ENCODE measurements around the gene KLHL10.

Gene KLHL10

DNA sequence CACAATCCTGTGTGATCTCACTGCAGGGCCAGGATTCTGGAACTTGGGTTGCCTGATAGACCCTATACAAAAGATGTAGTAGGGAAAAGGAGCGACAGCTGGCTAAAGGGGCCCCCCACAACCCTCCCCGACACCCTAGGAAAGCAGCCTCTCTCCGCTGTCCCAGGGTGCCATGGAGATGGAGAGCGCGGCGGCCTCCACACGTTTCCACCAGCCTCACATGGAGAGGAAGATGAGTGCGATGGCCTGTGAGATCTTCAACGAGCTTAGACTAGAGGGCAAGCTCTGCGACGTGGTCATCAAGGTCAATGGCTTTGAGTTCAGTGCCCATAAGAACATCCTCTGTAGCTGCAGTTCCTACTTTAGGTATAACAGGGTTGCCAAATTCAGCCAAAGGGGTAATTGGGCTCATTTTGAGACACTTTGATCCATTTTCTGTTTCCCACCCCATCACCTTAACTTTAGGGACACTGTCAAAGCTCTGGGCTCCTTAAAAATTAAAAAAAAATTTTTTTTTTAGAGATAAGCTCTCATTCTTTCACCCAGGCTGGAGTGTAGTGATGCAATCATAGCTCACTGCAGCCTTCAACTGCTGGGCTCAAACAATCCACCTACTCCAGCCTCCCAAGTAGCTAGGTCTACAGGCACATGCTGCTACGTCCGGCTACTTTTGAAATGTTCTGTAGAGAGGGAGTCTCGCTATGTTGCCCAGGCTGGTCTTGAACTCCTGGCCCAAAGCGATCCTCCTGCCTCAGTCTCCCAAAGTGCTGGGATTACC, at the start of gene KLHL10:
TSS of gene KLHL10 (plus strand) at position 65 of the 778 bp plus-strand sequence. CDS start at position 173, 108 bp downstream.
- no peak for DNase-seq

DNA sequence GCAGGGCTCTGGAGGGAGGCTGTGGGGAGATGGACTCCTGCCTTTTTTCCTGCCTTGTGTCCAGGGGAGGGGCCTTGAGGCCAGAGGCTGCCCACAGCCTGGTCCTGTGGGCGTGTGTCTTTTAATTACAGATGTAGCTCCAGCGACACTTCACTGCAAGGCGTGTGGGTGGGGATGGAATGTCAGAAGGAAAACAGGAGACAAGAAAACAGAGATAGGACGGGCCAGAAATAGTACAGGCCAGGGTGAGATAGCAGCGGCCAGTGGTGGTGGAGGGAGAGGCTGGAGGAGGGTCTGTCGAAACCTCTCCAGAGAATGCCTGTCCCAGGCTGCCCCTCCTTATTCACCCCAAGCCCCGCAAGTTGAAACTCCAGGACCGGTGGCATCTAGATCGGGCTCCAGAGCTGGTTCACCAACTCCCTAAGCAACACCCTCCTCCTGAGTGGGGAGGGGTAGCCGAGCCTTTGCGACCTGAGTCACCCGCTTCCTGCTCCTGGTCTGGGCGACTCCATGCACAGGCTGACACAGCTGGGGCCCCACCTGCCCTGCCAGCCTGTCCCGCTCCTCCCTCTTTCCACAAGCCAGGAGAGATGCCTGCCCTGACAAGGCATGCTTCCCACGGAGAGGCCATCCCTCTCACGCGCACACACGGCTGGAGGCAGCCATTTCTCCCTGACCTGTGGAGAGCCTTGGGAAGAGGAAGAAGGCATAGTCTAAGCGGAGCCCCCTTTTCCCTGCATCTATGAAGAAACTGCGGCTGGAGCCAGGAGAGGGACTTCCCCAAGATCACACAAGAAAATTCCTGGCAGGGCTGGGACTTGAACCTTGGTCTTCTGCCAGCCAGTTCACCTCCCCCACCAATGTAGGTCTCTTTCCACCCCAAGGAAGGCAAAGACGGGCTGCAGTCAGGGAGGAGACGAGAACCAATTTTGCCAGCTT, 44.5 kb upstream of the KLHL10 start:
- peak in 1 of 2 experiments; percentile 13 for DNase-seq

DNA sequence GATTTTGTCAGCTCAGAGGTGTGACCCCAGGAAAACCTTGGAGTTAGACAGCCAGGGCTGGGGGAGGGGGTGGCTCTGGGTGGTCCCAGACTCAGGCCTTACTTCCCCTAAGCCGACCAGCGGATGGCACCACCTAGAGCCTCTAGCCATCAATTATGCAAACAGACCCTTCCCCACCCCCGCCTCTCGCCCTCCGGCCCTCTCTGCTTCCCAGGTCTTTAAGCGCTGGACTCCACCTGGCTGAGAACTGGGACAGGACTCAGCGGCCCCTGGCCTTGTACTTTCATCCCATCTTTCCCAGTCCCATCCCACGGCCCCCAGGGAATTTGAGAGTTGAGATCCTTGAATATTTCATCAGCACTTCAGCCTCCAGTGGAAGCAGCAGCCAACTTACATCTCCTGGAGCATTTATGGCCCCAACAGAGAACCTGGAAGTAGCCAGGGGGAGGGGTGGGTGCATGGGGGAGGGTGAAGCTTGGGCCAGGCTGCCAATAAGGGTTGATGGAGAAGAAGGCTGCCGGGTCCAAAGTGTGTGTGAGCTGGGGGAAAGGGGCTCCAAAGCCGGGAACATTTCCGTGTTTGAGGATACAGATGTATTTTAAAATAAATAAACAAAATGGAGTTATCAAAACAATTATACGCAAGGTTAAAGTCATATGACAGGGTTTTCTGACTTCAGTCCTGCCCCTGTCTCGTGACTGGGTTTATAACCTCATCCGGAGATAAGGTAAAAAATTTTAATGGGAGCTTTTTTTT, 43.7 kb upstream of the KLHL10 start:
- DNase-seq = no peak

DNA sequence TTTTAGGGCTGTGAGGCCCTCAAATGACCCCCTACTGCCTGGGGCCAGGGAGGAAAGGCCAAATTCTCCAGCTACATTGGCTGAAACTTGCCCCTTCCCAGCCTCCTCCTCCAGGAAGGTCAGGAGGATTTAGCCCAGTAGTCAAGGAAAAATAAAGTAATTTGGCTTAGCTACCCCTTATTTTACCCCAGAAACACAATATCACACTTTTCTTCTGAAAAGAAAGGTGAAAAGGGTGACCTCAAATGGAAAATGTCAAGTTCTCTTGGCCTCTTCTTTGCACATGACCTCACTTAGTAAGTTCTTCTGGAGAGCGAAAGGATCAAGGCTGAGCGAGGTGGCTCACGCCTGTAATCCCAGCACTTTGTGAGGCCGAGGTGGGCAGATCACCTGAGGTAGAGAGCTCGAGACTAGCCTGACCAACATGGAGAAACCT, 43.1 kb upstream of the KLHL10 start:
- DNase-seq = no peak

DNA sequence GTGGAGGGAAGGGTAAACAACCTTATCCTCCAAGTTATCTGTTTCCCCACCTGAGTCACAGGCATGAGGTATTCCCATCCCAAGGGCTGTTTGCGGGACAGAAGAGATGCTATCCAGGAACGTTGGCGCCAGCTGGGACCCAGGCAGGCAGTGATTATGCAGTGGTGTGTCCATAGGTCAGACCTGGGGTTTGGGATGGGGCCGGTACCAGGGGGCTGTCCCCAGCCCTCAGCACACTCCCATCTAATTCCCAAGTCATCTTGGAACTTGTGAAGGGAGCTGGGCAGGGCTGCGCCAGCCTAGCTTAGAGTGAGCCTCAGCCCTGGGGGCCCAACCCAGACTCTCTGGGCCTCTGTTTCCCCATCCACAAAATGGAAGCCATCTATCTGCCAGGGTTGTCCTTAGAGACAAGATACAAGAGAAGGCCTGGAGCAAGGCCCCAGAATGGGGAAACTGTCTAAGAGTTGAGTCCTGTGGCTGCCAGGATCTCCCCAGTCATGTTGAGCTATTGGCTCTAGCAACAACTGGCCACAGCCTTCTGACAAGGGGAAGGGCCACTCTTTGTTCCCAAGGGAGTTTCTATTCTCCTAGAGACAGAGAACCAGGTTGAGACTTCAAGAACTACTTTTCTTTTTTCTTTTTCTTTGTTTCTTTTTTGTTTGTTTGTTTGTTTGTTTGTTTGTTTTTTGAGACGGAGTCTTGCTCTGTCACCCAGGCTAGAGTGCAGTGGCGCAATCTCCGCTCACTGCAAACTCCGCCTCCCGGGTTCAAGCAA, 41.3 kb upstream of the KLHL10 start:
- no peak for DNase-seq

DNA sequence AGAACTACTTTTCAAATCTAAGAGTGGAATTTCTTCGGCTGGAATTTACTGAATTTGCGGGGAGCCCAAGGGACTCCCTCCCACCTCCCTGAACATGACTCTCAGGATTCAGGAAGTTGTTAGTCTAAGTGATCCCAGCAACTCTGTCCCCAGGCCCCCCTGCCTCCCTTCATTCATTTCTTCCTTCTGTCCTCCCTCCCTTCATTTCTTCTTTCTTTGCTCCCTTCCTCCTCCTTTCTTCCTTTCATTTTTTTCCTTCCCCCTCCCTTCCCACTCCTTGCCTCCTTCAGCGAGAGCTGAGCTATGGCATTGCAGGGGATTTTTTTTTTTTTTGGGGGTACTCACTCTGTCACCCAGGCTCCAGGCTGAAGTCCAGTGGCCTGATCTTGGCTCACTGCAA, 40.2 kb upstream of the KLHL10 start:
- no peak for DNase-seq

DNA sequence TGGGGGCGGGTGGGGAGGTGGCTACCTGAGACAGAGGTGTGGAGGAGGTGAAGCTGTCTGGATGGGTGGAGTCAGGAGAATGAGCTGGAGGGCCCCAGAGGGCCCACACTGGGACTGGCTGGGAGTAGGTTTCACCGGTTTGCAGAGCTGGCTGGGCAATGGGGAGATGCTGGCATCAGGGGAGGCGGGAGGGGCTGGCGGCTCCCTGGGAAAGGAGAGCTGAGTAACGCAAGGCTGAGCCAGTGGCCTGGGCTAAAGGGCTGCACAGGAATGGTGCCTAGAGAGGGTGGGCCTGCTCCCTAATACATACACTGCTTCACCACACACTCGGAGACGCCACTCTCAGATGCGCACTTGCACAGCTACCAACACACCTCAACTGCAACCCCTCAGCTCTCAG, 38.3 kb upstream of the KLHL10 start:
- DNase-seq = no peak

DNA sequence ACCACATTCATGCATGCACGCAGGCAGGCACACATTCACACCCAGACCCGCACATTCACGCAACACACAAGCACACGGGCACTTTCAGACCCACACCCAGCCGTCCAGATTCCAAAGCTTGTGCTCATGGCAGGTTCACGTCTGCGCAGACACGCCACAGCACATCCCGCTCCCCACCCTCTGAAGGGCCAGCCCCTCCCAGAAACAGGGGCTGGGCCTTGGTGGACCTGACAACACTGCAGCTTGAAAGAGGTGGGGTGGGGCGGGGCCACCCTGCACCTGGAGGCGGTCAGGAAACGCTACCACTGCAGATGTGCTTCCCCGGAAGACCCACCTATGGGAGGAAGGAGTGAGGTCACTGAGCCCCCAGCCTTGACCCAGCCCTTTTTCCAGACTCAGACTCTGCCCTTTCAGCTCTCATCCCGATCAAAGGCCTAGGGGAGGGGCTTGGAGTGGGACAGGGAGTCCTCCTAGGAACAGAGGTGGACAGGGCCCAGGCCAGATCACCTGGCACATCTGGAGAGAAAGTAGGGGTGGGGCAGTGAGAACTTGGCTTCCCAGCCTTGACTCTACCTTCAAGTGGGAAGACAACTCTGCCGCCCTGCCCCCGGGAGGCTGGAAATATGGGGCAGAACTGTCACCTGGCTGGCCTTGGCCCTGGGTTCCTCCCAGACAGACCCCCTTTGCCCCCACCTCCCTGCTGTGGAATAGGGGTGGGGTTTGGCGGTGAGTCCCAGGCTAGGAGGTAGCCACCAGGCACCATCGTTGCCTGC, 36.8 kb upstream of the KLHL10 start:
- DNase-seq = no peak

DNA sequence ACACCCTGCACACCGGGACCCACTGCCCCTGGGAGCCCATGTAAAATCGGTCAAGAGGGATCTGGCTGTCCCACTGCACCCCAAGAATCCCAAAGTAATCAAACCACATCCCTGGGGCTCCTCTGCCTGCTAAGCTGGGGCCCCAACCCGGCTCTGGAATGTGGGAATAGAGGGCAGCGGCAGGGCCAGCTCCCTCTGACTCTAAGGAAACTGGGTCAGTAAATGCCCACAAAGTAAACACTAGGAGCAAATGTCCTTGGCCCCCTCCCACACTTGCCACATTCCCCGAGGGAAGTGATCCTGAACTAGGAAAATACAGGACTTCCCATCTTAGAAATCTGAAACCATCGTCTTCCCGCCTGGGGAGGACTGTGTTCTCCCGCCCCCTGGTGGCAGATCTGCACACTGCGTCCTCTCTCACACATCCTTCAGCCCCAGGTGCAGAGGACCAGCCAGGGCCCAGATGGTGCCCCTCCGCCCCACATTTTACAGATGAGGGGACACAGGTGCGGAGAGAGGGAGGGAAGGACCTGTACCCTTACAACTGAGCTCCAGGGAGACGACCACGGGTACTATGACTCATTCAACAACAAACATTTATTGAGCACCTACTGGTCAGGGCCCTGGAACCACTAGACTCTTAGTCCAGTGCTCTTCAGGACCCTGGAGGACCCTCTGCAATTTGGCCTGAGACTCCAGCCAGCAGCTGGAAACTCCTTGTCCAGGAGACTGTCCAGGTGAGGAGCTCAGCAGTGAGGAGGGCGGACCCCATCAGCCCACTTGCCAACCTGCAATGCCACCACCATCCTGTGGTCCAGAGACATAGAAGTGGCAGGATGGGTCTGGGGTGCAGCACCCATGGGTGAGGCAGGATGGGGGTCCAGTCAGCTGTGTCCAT, 36.0 kb upstream of the KLHL10 start:
- DNase-seq = peak; percentile 68 to 75

DNA sequence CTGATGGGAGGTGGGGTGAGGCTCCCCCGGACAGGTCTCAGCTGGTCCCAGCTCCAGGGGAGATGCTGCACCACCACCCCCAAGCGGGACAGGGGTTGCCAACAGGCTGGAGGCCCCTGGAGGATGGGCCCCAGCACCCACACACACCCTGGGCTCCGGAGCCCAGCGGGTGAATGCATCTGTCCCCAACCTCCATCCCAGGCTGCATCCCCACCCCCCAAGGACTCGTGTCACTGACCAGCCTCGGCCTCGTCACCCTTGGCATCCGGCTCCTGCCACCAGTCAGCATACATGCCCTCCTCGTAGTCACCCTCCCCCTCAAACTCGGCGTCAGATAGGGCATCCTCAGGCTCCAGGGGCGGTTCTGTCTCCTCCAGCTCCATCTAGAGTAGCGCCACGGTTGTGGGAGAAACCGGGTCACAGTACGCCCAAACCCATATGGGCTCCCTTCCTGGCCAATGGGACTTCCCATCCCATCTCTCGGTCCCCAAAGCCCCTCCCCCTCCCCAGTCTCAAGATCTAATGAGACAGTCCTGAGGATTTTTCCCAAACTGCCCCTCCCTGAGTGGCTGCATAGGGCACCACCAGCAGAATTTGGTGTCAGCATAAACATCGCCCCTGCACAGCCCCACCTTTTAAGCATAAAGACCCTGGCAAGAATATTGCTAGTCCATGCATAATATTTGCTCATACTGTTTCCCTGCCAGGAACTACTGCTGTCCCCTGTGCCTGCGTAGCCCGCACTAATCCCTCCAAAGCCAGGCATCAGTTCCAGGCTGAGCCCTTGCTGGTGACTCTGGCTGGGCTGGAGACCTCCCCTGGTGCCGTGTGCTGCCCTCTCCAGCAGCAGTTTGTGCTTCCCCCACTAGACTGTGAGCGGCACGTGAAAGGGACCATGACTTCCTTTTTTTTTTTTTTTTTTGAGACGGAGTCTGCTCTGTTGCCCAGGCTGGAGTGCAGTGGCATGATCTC, 34.3 kb upstream of the KLHL10 start:
- DNase-seq = peak; percentile 57 to 80

DNA sequence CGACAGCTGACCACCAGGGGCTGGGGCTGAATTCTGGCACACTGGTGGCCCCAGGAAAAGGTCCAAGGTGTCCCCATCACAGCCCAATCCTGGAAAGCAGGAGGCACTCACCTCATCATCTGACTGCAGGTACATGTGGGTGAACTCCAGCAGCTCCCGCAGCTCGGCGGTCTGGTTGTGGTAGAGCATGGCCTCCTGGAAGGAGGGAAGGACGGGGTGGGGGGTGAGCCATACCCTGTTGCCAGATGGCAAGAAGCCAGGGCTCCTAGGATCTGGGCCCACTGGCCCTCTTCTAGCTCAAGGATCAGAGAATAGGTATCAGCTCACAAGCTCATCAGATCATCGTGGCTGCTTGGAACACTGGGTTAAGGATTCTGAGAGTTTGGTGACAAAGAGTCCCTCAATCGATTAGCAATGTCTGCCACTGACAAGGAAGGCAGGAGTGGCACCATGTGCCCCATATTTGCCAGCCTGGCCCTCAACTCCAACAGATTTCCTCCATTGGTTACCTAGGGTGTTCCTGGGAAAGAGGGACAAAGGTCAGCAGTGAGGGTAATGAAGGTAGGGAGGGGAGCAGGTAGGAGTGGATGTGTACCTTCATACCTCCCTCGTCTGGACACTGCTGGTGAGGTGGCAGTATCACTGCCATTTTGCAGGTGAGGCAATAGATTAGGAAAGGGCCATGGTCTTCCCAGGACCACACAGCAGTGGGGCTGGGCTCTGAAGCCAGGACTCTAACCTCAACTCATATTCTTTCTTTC, 30.8 kb upstream of the KLHL10 start:
- DNase-seq = no peak

DNA sequence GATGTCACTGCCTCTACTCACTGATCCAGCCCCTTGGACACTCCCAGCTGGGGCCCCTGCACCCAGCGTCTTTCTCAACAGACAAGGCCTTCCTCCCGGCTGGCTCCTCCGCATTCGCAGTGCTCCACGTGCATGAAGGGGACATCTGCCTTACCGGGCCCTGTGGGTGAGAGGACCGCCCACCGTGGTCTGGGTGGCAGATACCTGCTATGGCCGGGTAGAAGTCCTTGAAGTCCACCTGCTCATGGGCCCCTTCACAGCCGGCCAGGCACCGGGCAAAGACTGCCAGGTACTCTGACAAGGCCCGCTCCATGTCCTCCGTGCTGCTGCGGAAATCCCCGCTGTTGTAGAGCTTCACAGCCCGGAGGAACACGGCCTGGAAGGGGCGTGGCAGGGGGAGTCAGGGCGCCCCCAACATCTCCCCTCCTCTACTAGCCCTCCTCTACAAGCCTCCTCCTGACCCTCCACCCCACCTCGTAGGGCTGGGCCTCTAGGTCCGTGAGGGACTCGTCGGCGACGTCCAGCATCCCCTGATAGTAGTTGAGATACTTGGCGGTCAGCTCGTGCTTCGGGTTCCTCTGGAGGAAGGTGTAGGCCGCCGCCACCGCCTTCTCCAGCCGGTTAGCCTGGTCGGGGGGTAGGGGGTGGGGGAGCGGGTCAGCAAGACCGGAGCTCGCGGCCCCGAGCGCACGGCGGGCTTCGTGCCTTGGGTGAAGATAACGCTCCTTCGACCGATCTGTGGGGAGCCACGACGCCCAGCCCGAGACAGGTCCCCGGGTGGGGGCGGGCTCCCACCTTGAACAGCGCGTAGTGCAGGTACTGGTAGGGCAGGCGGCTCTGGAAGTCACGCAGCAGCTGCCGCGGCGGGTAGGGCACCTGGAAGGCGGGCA, 26.7 kb upstream of the KLHL10 start:
- no peak for DNase-seq

DNA sequence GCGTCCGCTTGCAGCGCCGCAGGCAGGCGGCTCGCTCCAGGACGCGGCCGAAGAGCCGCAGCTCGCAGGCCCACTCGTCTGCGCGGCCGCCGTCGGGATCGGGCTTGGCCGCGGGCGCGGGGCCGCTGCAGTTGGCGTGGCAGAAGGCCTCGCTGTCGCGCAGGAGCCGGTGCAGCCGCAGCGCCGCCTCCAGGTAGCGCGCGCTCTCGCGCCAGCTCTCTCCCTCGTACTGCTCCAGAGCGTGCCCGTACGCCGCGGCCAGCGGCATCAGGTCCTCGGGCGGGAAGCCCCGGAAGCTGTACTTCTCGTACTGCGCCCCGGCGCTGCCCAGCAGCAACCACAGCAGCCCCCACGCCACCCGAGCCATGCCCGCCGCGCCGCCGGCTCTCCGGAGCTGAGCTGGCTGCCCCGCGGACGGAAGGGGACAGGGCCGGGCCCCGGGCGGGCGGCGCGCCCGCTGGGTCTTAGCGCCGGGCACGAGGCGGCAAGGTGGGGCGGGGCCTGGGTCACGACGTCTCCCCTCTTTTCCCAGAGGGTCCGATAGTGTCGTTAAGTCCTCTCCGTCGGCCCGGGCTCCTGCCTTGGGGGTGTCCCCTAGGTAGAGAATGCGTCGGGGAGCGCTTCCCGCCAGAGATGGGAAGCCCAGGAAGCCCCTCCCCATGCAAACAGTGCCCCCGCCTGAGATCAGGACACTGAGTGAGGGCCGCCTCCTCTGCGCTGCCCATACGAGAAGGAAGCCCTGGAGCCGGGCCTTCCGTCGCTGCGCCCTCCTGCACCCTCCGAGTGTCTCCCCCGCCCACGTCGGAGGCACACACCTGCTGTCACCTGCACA, 25.9 kb upstream of the KLHL10 start, which contains the start of gene P3H4:
TSS of gene P3H4 (minus strand) at position 401 of the 832 bp plus-strand sequence. CDS start at position 367, 34 bp downstream.
- peak; percentile 51 to 69 for DNase-seq

DNA sequence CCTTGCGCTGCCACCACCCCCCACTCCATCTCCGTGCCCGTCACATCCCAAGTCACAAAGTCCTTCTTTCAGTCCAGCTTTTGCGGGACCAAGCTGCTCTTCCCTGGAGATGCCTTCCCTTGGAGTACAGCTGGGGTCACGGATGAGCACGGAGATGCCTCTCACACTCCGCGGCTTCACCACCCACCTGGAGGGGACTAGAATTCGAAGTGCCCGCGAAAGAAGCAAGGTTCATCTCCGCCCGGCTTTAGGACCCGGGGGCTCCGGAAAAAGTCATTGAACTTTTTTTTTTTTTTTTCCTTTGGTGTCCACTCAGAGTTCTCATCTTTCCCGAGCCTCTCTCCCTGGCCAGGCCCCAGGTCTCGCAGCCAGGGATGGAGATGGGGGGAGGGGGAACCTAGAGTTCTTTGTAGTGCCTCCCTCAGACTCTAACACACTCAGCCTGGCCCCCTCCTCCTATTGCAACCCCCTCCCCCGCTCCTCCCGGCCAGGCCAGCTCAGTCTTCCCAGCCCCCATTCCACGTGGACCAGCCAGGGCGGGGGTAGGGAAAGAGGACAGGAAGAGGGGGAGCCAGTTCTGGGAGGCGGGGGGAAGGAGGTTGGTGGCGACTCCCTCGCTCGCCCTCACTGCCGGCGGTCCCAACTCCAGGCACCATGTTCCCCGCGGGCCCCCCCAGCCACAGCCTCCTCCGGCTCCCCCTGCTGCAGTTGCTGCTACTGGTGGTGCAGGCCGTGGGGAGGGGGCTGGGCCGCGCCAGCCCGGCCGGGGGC, 25.1 kb upstream of the KLHL10 start, which contains the start of gene FKBP10:
TSS of gene FKBP10 (plus strand) at position 624 of the 771 bp plus-strand sequence. CDS start at position 655, 31 bp downstream.
- DNase-seq = no peak

DNA sequence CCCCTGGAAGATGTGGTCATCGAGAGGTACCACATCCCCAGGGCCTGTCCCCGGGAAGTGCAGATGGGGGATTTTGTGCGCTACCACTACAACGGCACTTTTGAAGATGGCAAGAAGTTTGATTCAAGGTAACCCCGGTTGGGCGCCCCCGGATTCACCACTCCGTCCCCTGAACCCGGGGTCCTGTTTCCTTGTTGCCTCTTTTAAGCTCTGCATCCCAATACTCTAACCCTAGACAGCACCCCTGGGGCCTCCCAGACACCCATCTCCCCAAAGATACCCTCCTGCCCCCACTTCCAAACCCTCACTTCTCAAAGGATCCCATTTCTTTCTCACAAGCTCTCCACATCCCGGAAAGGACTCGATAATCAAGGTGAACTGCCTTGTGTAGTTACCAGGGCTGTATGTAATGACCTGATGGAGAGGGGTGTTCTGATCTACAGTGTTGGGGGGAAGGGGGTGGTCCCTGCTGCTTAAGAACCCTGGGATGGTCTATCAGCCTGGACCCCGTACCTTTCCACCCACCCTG, 24.4 kb upstream of the KLHL10 start:
- no peak for DNase-seq
